H1 (cell line): Measurements from ENCODE around the gene GUCA1A. TPM values are rescaled to one million over a fixed set of nuclear protein-coding genes. Genes with fewer than 3 reads are reported as not detected.

Source experiments
- CTCF ChIA-PET: fragments of 300-600 bp; sonication (Branson Sonifier 250); formaldehyde crosslinking; loops from one replicate; lab custom pipeline; 2021; ENCODE audit not compliant: partially characterized antibody; lab: Charles Lee
- POLR2A ChIA-PET: fragments of 300-600 bp; sonication (Branson Sonifier 250); formaldehyde crosslinking; loops from one replicate; lab custom pipeline; 2021; ENCODE audit warnings: inconsistent platforms; ENCODE audit not compliant: partially characterized antibody; lab: Charles Lee
- DNase-seq, 2 experiments: peaks; one replicate each; pipeline versions ENCODE4 v3.0.0 to v3.0.0-alpha.2; 2010 to 2022; ENCODE audit warnings: low spot score in 2 of 2, low read depth in 1 of 2, mixed read lengths in 1 of 2
- FAIRE-seq: peaks from 2 replicates; lab custom pipeline; 2011; peaks lifted over from hg19 to GRCh38; lab: Jason Lieb, UNC
- H2AFZ ChIP-seq: 2 replicates; pipeline ENCODE4 v1.8.1; 2012; ENCODE audit warnings: low read length, inconsistent platforms
- H2AK5ac ChIP-seq: 2 replicates; pipeline ENCODE4 v1.6.1; 2013; ENCODE audit warnings: low read depth, low read length
- H2BK120ac ChIP-seq: replicated peaks from 2 replicates; pipeline ENCODE3; 2013; ENCODE audit warnings: low read depth, low read length, inconsistent platforms
- H2BK12ac ChIP-seq: 2 replicates; pipeline ENCODE4 v1.6.1; 2013; ENCODE audit warnings: low read depth, low read length
- H2BK15ac ChIP-seq: 2 replicates; pipeline ENCODE4 v1.6.1; 2013; ENCODE audit warnings: low read length
- H2BK20ac ChIP-seq: 2 replicates; pipeline ENCODE4 v1.6.1; 2013; ENCODE audit warnings: low read length
- H2BK5ac ChIP-seq: 2 replicates; pipeline ENCODE4 v1.6.1; 2013; ENCODE audit warnings: low read depth, low read length
- H3K14ac ChIP-seq: 2 replicates; pipeline ENCODE4 v1.6.1; 2013; ENCODE audit warnings: inconsistent platforms; ENCODE audit not compliant: insufficient read length
- H3K18ac ChIP-seq: 2 replicates; pipeline ENCODE4 v1.6.1; 2013; ENCODE audit warnings: low read length; ENCODE audit errors: extremely low read depth
- H3K23ac ChIP-seq: 2 replicates; pipeline ENCODE4 v1.6.1; 2013; ENCODE audit warnings: inconsistent platforms; ENCODE audit not compliant: insufficient read length
- H3K23me2 ChIP-seq: 2 replicates; pipeline ENCODE4 v1.6.1; 2013; ENCODE audit warnings: low read depth, low read length
- H3K27ac ChIP-seq: 2 replicates; pipeline ENCODE4 v1.6.1; 2011; ENCODE audit warnings: low read depth, low read length, inconsistent platforms
- H3K27me3 ChIP-seq, 4 experiments: replicated peaks in 1 of 4; 1 replicate in 1 of 4; 2 replicates in 3 of 4; pipeline versions ENCODE4 v1.6.1 to v1.8.1; 2011 to 2013; ENCODE audit warnings: low read length in 3 of 4, mild to moderate bottlenecking in 3 of 4, inconsistent platforms in 2 of 4, mixed read lengths in 2 of 4, moderate library complexity in 1 of 4; ENCODE audit not compliant: control insufficient read depth in 3 of 4, insufficient read depth in 3 of 4; ENCODE audit errors: extremely low read depth in 1 of 4
- H3K36me3 ChIP-seq, 4 experiments: 2 replicates each; pipeline versions ENCODE4 v1.6.1 to v1.8.1; 2011 to 2013; ENCODE audit warnings: mild to moderate bottlenecking in 4 of 4, low read length in 3 of 4, moderate library complexity in 2 of 4, control low read depth in 1 of 4, inconsistent platforms in 1 of 4; ENCODE audit not compliant: insufficient read depth in 4 of 4, control insufficient read depth in 2 of 4
- H3K4ac ChIP-seq: replicated peaks from 2 replicates; pipeline ENCODE3; 2013; ENCODE audit warnings: low read length, low read depth, mixed read lengths, inconsistent platforms; ENCODE audit not compliant: insufficient read length
- H3K4me1 ChIP-seq, 4 experiments: replicated peaks in 1 of 4; 1 replicate in 1 of 4; 2 replicates in 3 of 4; pipeline versions ENCODE4 v1.6.1 to v1.8.1; 2011 to 2013; ENCODE audit warnings: low read length in 3 of 4, inconsistent platforms in 2 of 4, mixed read lengths in 1 of 4; ENCODE audit not compliant: insufficient read depth in 4 of 4, control insufficient read depth in 3 of 4
- H3K4me2 ChIP-seq, 2 experiments: 2 replicates each; pipeline versions ENCODE4 v1.6.1 to v1.8.1; 2011 to 2013; ENCODE audit warnings: low read depth in 2 of 2, low read length in 2 of 2, control low read depth in 1 of 2, inconsistent platforms in 1 of 2, mild to moderate bottlenecking in 1 of 2; ENCODE audit not compliant: insufficient read depth in 1 of 2
- H3K4me3 ChIP-seq, 4 experiments: fragments of 200-600, 300-600 bp in 1 of 4; sonication (generic), shearing (Covaris generic), sonication (Bioruptor Twin) in 1 of 4; 2 replicates each; pipeline versions ENCODE4 v1.5.1 to v1.8.1; 2011 to 2016; ENCODE audit warnings: low read length in 4 of 4, low read depth in 3 of 4, control low read depth in 2 of 4, inconsistent platforms in 2 of 4, mild to moderate bottlenecking in 2 of 4, mixed read lengths in 1 of 4, moderate library complexity in 1 of 4; ENCODE audit not compliant: insufficient read depth in 2 of 4; ENCODE audit errors: extremely low read depth in 1 of 4
- H3K56ac ChIP-seq: replicated peaks from 2 replicates; pipeline ENCODE3; 2013; ENCODE audit warnings: low read depth, mild to moderate bottlenecking, mixed read lengths, low read length, inconsistent platforms; ENCODE audit not compliant: insufficient read length
- H3K79me1 ChIP-seq: 2 replicates; pipeline ENCODE4 v1.6.1; 2013; ENCODE audit warnings: low read depth, low read length, control low read depth
- H3K79me2 ChIP-seq, 2 experiments: 2 replicates each; pipeline versions ENCODE4 v1.6.1 to v1.8.1; 2012 to 2013; ENCODE audit warnings: low read length in 2 of 2, mild to moderate bottlenecking in 2 of 2, inconsistent platforms in 1 of 2; ENCODE audit not compliant: insufficient read depth in 2 of 2, control insufficient read depth in 1 of 2
- H3K9ac ChIP-seq, 4 experiments: replicated peaks in 1 of 4; 1 replicate in 1 of 4; 2 replicates in 3 of 4; pipeline versions ENCODE4 v1.6.1 to v1.8.1; 2011 to 2013; ENCODE audit warnings: low read depth in 3 of 4, low read length in 3 of 4, control low read depth in 2 of 4, mild to moderate bottlenecking in 2 of 4, moderate library complexity in 2 of 4, inconsistent platforms in 1 of 4; ENCODE audit errors: extremely low read depth in 1 of 4
- H3K9me3 ChIP-seq, 2 experiments: 2 replicates each; pipeline versions ENCODE4 v1.6.1 to v1.8.1; 2012 to 2013; ENCODE audit warnings: mild to moderate bottlenecking in 2 of 2, moderate library complexity in 2 of 2, control low read depth in 1 of 2, inconsistent platforms in 1 of 2, low read depth in 1 of 2, low read length in 1 of 2, mixed read lengths in 1 of 2; ENCODE audit not compliant: insufficient read depth in 2 of 2
- H4K20me1 ChIP-seq, 2 experiments: replicated peaks in 1 of 2; 2 replicates each; pipeline versions ENCODE3 to v1.8.1; 2011 to 2013; ENCODE audit warnings: inconsistent platforms in 2 of 2, low read length in 2 of 2, mild to moderate bottlenecking in 1 of 2; ENCODE audit not compliant: insufficient read depth in 2 of 2, control insufficient read depth in 1 of 2
- H4K5ac ChIP-seq: 2 replicates; pipeline ENCODE4 v1.6.1; 2013; ENCODE audit warnings: low read length, low read depth, mixed read lengths, inconsistent platforms; ENCODE audit not compliant: insufficient read length
- H4K8ac ChIP-seq: 2 replicates; pipeline ENCODE4 v1.8.0; 2013; ENCODE audit warnings: mild to moderate bottlenecking, moderate library complexity, low read length, inconsistent platforms; ENCODE audit not compliant: insufficient read depth; ENCODE audit errors: extremely low read depth
- H4K91ac ChIP-seq: replicated peaks from 2 replicates; pipeline ENCODE3; 2013; ENCODE audit warnings: low read length, mixed read lengths, inconsistent platforms; ENCODE audit not compliant: insufficient read length
- ATF2 ChIP-seq: IDR thresholded peaks from 2 replicates; pipeline ENCODE4 v1.6.1; 2012; ENCODE audit warnings: low read length, inconsistent platforms
- BRCA1 ChIP-seq: IDR thresholded peaks from 2 replicates; pipeline ENCODE4 v1.6.1; 2012; ENCODE audit warnings: low read depth, low read length, improper control_type of control experiment
- EP300 ChIP-seq, 2 experiments: IDR thresholded peaks; 1 replicate in 1 of 2; 2 replicates in 1 of 2; pipeline ENCODE4 v1.6.1; 2011 to 2012; ENCODE audit warnings: low read depth in 2 of 2, low read length in 2 of 2, mild to moderate bottlenecking in 2 of 2, borderline replicate concordance in 1 of 2, inconsistent platforms in 1 of 2, moderate library complexity in 1 of 2
- FOSL1 ChIP-seq: IDR thresholded peaks from 2 replicates; pipeline ENCODE4 v1.6.1; 2011; ENCODE audit warnings: mild to moderate bottlenecking, low read depth, low read length, moderate library complexity; ENCODE audit not compliant: insufficient read depth
- JUND ChIP-seq: IDR thresholded peaks from 2 replicates; pipeline ENCODE4 v1.6.1; 2011; ENCODE audit warnings: mild to moderate bottlenecking, improper control_type of control experiment, low read length
- KDM4A ChIP-seq: IDR thresholded peaks from one replicate; pipeline ENCODE4 v1.7.1; 2012; ENCODE audit warnings: low read depth, mild to moderate bottlenecking, moderate library complexity, low read length, inconsistent platforms; ENCODE audit not compliant: severe bottlenecking
- KDM5A ChIP-seq: fragments of 200-600 bp; IDR thresholded peaks from 2 replicates; pipeline ENCODE4 v1.7.1; 2012; ENCODE audit warnings: mild to moderate bottlenecking, low read length, inconsistent platforms, mixed read lengths
- RBBP5 ChIP-seq: IDR thresholded peaks from 2 replicates; pipeline ENCODE4 v1.7.1; 2012; ENCODE audit warnings: low read depth, mild to moderate bottlenecking, inconsistent platforms, low read length, moderate library complexity, borderline replicate concordance
- RXRA ChIP-seq: IDR thresholded peaks from 2 replicates; pipeline ENCODE4 v1.6.1; 2011; ENCODE audit warnings: low read depth, mild to moderate bottlenecking, low read length, moderate library complexity; ENCODE audit not compliant: insufficient read depth
- SP2 ChIP-seq: IDR thresholded peaks from 2 replicates; pipeline ENCODE4 v1.6.1; 2012; ENCODE audit warnings: mild to moderate bottlenecking, low read length, inconsistent platforms
- TAF7 ChIP-seq: optimal IDR thresholded peaks from 2 replicates; pipeline ENCODE3; 2011; ENCODE audit warnings: low read depth, mild to moderate bottlenecking, inconsistent platforms, low read length, moderate library complexity, borderline replicate concordance
- ZNF274 ChIP-seq: IDR thresholded peaks from 2 replicates; pipeline ENCODE4 v1.7.0; 2012; ENCODE audit warnings: low read length, borderline replicate concordance; ENCODE audit errors: extremely low read depth
- WGBS, 2 experiments: shearing (Covaris generic) in 1 of 2; methylation state at CpG; one replicate each; pipeline versions ENCODE4 v1.1.6 to v1.1.7; 2013 to 2015; ENCODE audit warnings: low lambda C conversion rate in 2 of 2, mixed read lengths in 2 of 2, inconsistent platforms in 1 of 2, low coverage in 1 of 2, missing lambda C conversion rate in 1 of 2; ENCODE audit not compliant: insufficient replicate concordance in 2 of 2, insufficient coverage in 1 of 2, insufficient read length in 1 of 2; ENCODE audit errors: extremely low coverage in 1 of 2, missing lambda C conversion rate in 1 of 2; 5-methylcytosine and 5-hydroxymethylcytosine counted together
- polyA plus RNA-seq, 7 experiments: library from polyadenylated mRNA; depleted of rRNA in 3 of 7; stranded (reverse) in 5 of 7; unstranded in 2 of 7; fragments of >200 nt in 5 of 7; fragments of 200-250 nt in 2 of 7; gene quantifications; 1 replicate in 5 of 7; 2 replicates in 1 of 7; 4 replicates in 1 of 7; pipeline versions ENCODE4 v1.2.1 to v1.2.3, GENCODE V29; 2011 to 2013; ENCODE audit warnings: missing spikeins in 2 of 7, mixed read lengths in 2 of 7
- total RNA-seq: library from RNA; stranded (reverse); fragmentation: NEBNext Ultra II Directional; extraction: Animal tissue kit (Norgen Biotek cat#: 25700); gene quantifications from 2 replicates; pipeline ENCODE4 v1.2.1, GENCODE V29; 2021

Gene GUCA1A
- total and polyA plus RNA-seq, 2 of the 8 experiments (the other 6 are each of a cell fraction or from before 2014, with no cell fraction given), result 4.6 to 24.6 TPM

GRCh38 chr6:42150254-42150653 is 22.9 kb upstream of the GUCA1A start:
- Histone ChIP-seq H3K56ac (no peak overlapping the region), H3K79me2 (no peaks in the 10 kb centered on the region), H2BK120ac (no peak overlapping the region), H2AK5ac (no peak overlapping the region), H4K20me1 (no peaks in the 10 kb centered on the region), H3K27ac (no peak overlapping the region), H3K23ac (no peak overlapping the region), H3K9me3 (no peaks in the 10 kb centered on the region), H3K9ac (no peak overlapping the region), H3K36me3 (no peaks in the 10 kb centered on the region), H3K14ac (no peak overlapping the region), H4K91ac (no peak overlapping the region), H4K8ac (no peak overlapping the region), H2BK20ac (no peak overlapping the region), H3K23me2 (no peaks in the 10 kb centered on the region), H2BK5ac (no peak overlapping the region), H3K79me1 (no peaks in the 10 kb centered on the region; the same call in 1 of the 2 replicates), H2AFZ (no peak overlapping the region), H3K4me3 (no peak overlapping the region), H3K4me1 (peaks cover 0 to 7% (median 3%) of the 10 kb centered on the region in 4 experiments; a peak in 4 of 7 replicates), H3K4me2 (no peak overlapping the region), H3K4ac (no peak overlapping the region), H2BK12ac (no peak overlapping the region), H2BK15ac (no peak overlapping the region), H3K18ac (no peak overlapping the region), H4K5ac (no peak overlapping the region), H3K27me3 (peaks cover 0 to 3% (median 0%) of the 10 kb centered on the region in 4 experiments; a peak in 3 of 7 replicates)
- FAIRE-seq, result no peak
- WGBS, 2 experiments, result 91% methylated on average over 8 of the region's 8 CpGs; no CpG with 5 or more reads in 1 of the 2 experiments
- ChIA-PET CTCF (interaction anchor here (0.7 to 6.3 kb wide), 6 partner anchors 9 to 215 kb away, joined by 3 to 43 read pairs (median 5); no protein-coding TSS in a partner anchor), POLR2A (interaction anchor here (1.1 to 4.3 kb wide), 3 partner anchors 9 to 38 kb away, joined by 3 to 39 read pairs (median 14); partner anchors contain the start of gene C6orf132)
- no peak for DNase-seq
- no peak for TF ChIP-seq SP2
- no peak for TF ChIP-seq TAF7
- TF ChIP-seq KDM5A, result no peak
- no peak for TF ChIP-seq FOSL1
- TF ChIP-seq BRCA1, result no peak
- no peak for TF ChIP-seq RBBP5
- no peak for TF ChIP-seq RXRA
- no peak for TF ChIP-seq EP300 (IDR thresholded peaks at IDR 0.05; ENCODE audit: borderline replicate concordance in 1 of 2, low read depth in 2 of 2, low read length in 2 of 2)
- no peak for TF ChIP-seq JUND
- no peak for TF ChIP-seq ZNF274
- TF ChIP-seq KDM4A, result no peak
- TF ChIP-seq ATF2, result no peak
